B cell (primary cell): ENCODE data around the gene ERI3. TPM values are rescaled to one million over a fixed set of nuclear protein-coding genes. Genes with fewer than 3 reads are reported as not detected.

Experiments
- ATAC-seq: fragments of 200-7000 bp; cut with Tn5 transposase; one replicate; pipeline ENCODE4 v1.10.0; 2021; ENCODE audit warnings: low read depth, mild to moderate bottlenecking, moderate number of reproducible peaks, moderate library complexity
- CTCF ChIA-PET: fragments of 350-600 bp; sonication (Branson Sonifier 250); formaldehyde crosslinking; loops from one replicate; lab custom pipeline; 2021; ENCODE audit warnings: antibody characterized with exemption, inconsistent platforms; lab: Charles Lee
- POLR2A ChIA-PET: fragments of 350-600 bp; sonication (Branson Sonifier 250); formaldehyde crosslinking; loops from one replicate; lab custom pipeline; 2021; ENCODE audit warnings: antibody characterized with exemption; lab: Charles Lee
- DNase-seq: peaks from one replicate; pipeline ENCODE4 v3.0.0; 2013
- H2AFZ ChIP-seq: 2 replicates; pipeline ENCODE4 v1.6.1; 2012; ENCODE audit warnings: mild to moderate bottlenecking, low read depth, low read length; ENCODE audit not compliant: insufficient read depth, poor library complexity, severe bottlenecking
- H3K27ac ChIP-seq, 2 donors: 1 replicate in 1 of 2; 2 replicates in 1 of 2; pipeline ENCODE4 v1.5.1; 2012 to 2013; ENCODE audit warnings: low read length in 2 of 2, mild to moderate bottlenecking in 2 of 2, moderate library complexity in 1 of 2
- H3K27me3 ChIP-seq, 4 experiments: fragments of 200-600 bp in 1 of 4; sonication (generic) in 1 of 4; replicated peaks in 1 of 4; 1 replicate in 2 of 4; 2 replicates in 2 of 4; pipeline versions ENCODE4 v1.6.1 to v1.7.0; 2013 to 2016; ENCODE audit warnings: low read length in 3 of 4, mild to moderate bottlenecking in 2 of 4, mixed read lengths in 1 of 4, moderate library complexity in 1 of 4; ENCODE audit not compliant: insufficient read depth in 4 of 4, control insufficient read depth in 3 of 4; ENCODE audit errors: control extremely low read depth in 1 of 4
- H3K36me3 ChIP-seq, 2 experiments: replicated peaks in 1 of 2; 1 replicate in 1 of 2; 2 replicates in 1 of 2; pipeline versions ENCODE4 v1.6.1 to v1.7.1; 2013; ENCODE audit warnings: low read length in 1 of 2; ENCODE audit not compliant: insufficient read depth in 2 of 2, control insufficient read depth in 1 of 2; ENCODE audit errors: control extremely low read depth in 1 of 2, extremely low read depth in 1 of 2
- H3K4me1 ChIP-seq, 2 donors: fragments of 200-600 bp in 1 of 2; sonication (generic) in 1 of 2; 1 replicate in 1 of 2; 2 replicates in 1 of 2; pipeline versions ENCODE4 v1.5.1 to v1.6.1; 2013 to 2017; ENCODE audit warnings: low read length in 2 of 2; ENCODE audit not compliant: control insufficient read depth in 2 of 2, insufficient read depth in 2 of 2
- H3K4me2 ChIP-seq: replicated peaks from 2 replicates; pipeline ENCODE3; 2012; ENCODE audit warnings: mild to moderate bottlenecking, low read depth, low read length; ENCODE audit not compliant: poor library complexity, severe bottlenecking
- H3K4me3 ChIP-seq, 5 experiments: fragments of 200-600 bp in 1 of 5; sonication (generic) in 1 of 5; 1 replicate in 3 of 5; 2 replicates in 2 of 5; pipeline versions ENCODE4 v1.5.1 to v1.7.0; 2011 to 2016; ENCODE audit warnings: low read length in 4 of 5, mild to moderate bottlenecking in 4 of 5, low read depth in 2 of 5, control low read depth in 1 of 5, moderate library complexity in 1 of 5; ENCODE audit not compliant: insufficient read depth in 1 of 5; ENCODE audit errors: control extremely low read depth in 1 of 5, extremely low read depth in 1 of 5
- H3K79me2 ChIP-seq: fragments of 200-600 bp; sonication (generic); one replicate; pipeline ENCODE4 v1.6.0; 2016; ENCODE audit warnings: low read length; ENCODE audit not compliant: control insufficient read depth, insufficient read depth
- H3K9ac ChIP-seq: fragments of 200-600 bp; sonication (generic); 2 replicates; pipeline ENCODE4 v1.6.1; 2017; ENCODE audit warnings: mild to moderate bottlenecking, low read length, moderate library complexity
- H3K9me3 ChIP-seq, 3 donors: one replicate each; pipeline versions ENCODE4 v1.6.1 to v1.7.1; 2013; ENCODE audit warnings: low read length in 2 of 3; ENCODE audit not compliant: control insufficient read depth in 2 of 3, insufficient read depth in 1 of 3; ENCODE audit errors: control extremely low read depth in 1 of 3
- H4K20me1 ChIP-seq: 2 replicates; pipeline ENCODE4 v1.6.0; 2012; ENCODE audit warnings: mild to moderate bottlenecking, low read length; ENCODE audit not compliant: insufficient read depth, control insufficient read depth, poor library complexity, severe bottlenecking
- H3K27ac Mint-ChIP-seq: one replicate; pipeline ENCODE4 v1.8.0; 2021; ENCODE audit warnings: mixed read lengths
- H3K27me3 Mint-ChIP-seq: one replicate; pipeline ENCODE4 v1.8.0; 2021; ENCODE audit warnings: mixed read lengths
- H3K4me1 Mint-ChIP-seq: one replicate; pipeline ENCODE4 v1.8.0; 2021; ENCODE audit warnings: mixed read lengths
- H3K4me3 Mint-ChIP-seq: one replicate; pipeline ENCODE4 v1.8.0; 2021; ENCODE audit warnings: mixed read lengths
- H3K9me3 Mint-ChIP-seq: one replicate; pipeline ENCODE4 v1.8.0; 2022; ENCODE audit warnings: mixed read lengths; ENCODE audit not compliant: insufficient read depth
- EZH2 ChIP-seq: IDR thresholded peaks from 2 replicates; pipeline ENCODE4 v1.6.1; 2012; ENCODE audit warnings: borderline replicate concordance, low read depth, mild to moderate bottlenecking, moderate library complexity, low read length; ENCODE audit not compliant: insufficient read depth, poor library complexity, severe bottlenecking
- WGBS: methylation state at CpG from one replicate; pipeline ENCODE4 v1.1.5; 2013; ENCODE audit warnings: missing lambda C conversion rate; ENCODE audit not compliant: insufficient coverage; 5-methylcytosine and 5-hydroxymethylcytosine counted together
- intact Hi-C: fragments of 100-400 bp; cut with micrococcal nuclease; formaldehyde crosslinking; loops from one replicate; pipeline ENCODE4 v1.10.0; 2022
- polyA plus RNA-seq: library from polyadenylated mRNA; depleted of rRNA; stranded (reverse); fragments of >200 nt; gene quantifications from 2 replicates; pipeline ENCODE4 v1.2.3, GENCODE V29; 2012
- total RNA-seq, 2 donors: library from RNA; stranded (reverse); fragments of 120-200 nt in 1 of 2; gene quantifications; 1 replicate in 1 of 2; 2 replicates in 1 of 2; pipeline versions ENCODE4 v1.2.3 to v1.2.4, GENCODE V29; 2013 to 2022
- TF ChIP-seq, protein P1 (sequence below): fragments of 200-600 bp; IDR thresholded peaks from one replicate; pipeline ENCODE4 v1.8.0; 2022; ENCODE audit warnings: antibody characterized with exemption, mild to moderate bottlenecking

The ERI3 gene
- total and polyA plus RNA-seq, 2 donors (not counting 1 experiment from before 2014, with no cell fraction given), result 37.5 to 53.9 TPM

DNA sequence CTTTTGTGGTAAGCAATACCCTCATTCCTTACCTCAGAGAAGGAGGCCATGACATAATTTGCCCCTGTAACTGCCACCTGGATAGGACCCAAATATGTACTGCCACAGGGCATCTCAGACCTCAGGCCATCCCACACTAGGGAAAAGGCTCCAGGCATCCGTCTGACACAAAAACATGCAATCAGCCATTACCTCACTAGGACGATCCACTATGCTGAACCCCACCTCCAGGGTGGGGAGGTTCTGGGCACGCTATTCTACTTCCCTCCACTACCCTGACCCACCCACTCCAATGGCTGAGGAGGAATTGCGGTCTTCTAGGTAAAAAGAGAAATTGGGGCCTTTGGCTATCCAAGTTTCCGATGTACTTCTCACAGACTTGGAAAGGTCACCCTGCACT is 53.6 kb downstream of the ERI3 start:
- Mint-ChIP-seq H3K9me3 (no peaks in the 10 kb centered on the region), H3K4me3 (no peak overlapping the region), H3K4me1 (no peaks in the 10 kb centered on the region), H3K27me3 (no peaks in the 10 kb centered on the region), H3K27ac (no peak overlapping the region)
- TF ChIP-seq, protein P1, sequence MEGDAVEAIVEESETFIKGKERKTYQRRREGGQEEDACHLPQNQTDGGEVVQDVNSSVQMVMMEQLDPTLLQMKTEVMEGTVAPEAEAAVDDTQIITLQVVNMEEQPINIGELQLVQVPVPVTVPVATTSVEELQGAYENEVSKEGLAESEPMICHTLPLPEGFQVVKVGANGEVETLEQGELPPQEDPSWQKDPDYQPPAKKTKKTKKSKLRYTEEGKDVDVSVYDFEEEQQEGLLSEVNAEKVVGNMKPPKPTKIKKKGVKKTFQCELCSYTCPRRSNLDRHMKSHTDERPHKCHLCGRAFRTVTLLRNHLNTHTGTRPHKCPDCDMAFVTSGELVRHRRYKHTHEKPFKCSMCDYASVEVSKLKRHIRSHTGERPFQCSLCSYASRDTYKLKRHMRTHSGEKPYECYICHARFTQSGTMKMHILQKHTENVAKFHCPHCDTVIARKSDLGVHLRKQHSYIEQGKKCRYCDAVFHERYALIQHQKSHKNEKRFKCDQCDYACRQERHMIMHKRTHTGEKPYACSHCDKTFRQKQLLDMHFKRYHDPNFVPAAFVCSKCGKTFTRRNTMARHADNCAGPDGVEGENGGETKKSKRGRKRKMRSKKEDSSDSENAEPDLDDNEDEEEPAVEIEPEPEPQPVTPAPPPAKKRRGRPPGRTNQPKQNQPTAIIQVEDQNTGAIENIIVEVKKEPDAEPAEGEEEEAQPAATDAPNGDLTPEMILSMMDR, result no peak
- no peak for TF ChIP-seq EZH2
- DNase-seq (no peak), ATAC-seq (no peak)
- Histone ChIP-seq H3K79me2 (no peaks in the 10 kb centered on the region), H3K36me3 (peaks cover 0 to 47% of the 10 kb centered on the region in 2 experiments), H3K4me1 (no peaks in the 10 kb centered on the region), H3K4me2 (no peak overlapping the region), H3K27ac (no peak overlapping the region), H3K4me3 (no peak overlapping the region), H3K27me3 (no peaks in the 10 kb centered on the region), H3K9me3 (no peaks in the 10 kb centered on the region), H3K9ac (no peak overlapping the region), H4K20me1 (no peaks in the 10 kb centered on the region), H2AFZ (no peak overlapping the region)
- CTCF ChIA-PET, result no interaction called here
- WGBS, result no CpG with 5 or more reads among the region's 5 CpGs
- POLR2A ChIA-PET, result no interaction called here
- intact Hi-C loops, result no loop called here

DNA sequence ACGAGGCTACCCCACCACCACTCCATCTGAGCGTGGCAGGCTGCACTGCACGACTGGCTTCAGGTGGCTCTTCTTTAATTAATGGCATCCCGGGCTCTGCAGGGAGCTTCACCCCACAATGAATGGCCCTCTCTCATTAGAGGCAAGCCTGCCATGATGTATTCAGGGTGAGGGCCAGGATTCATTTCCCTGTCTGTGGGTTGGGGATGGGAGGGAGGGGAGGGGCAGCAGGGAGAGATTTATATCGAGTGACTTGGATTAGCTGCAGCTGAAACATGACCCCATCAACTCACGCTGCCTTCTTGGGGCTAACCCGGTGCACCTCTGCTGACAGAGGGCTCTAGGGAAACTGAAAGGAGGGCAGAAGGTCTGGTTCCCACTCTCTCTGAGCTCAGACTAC is 54.2 kb downstream of the ERI3 start:
- ChIA-PET POLR2A (no interaction called here), CTCF (no interaction called here)
- H3K27me3 Mint-ChIP-seq, result no peaks in the 10 kb centered on the region
- TF ChIP-seq, protein P1, result no peak
- no peak for TF ChIP-seq EZH2
- no peaks in the 10 kb centered on the region for H3K4me1 ChIP-seq
- DNase-seq (no peak), ATAC-seq (no peak)
- H3K36me3 ChIP-seq, result peaks cover 0 to 44% of the 10 kb centered on the region in 2 experiments
- H3K4me3 Mint-ChIP-seq, result no peak overlapping the region
- H3K27ac ChIP-seq, result no peak overlapping the region
- no peak overlapping the region for H3K4me3 ChIP-seq
- no peaks in the 10 kb centered on the region for H3K27me3 ChIP-seq
- 100% methylated on average over 5 of the region's 7 CpGs for WGBS
- H3K9me3 ChIP-seq, result no peaks in the 10 kb centered on the region
- intact Hi-C loops, result no loop called here
- no peaks in the 10 kb centered on the region for H4K20me1 ChIP-seq
- H3K79me2 ChIP-seq, result no peaks in the 10 kb centered on the region
- no peak overlapping the region for H3K4me2 ChIP-seq
- no peaks in the 10 kb centered on the region for H3K9me3 Mint-ChIP-seq
- no peak overlapping the region for H2AFZ ChIP-seq
- H3K9ac ChIP-seq, result no peak overlapping the region
- H3K4me1 Mint-ChIP-seq, result no peaks in the 10 kb centered on the region
- no peak overlapping the region for H3K27ac Mint-ChIP-seq
